ENCODE results near the gene WDR7.
A peak's percentile ranks its signal among the peaks of the same experiment; 100 is the strongest.

Gene WDR7

DNA sequence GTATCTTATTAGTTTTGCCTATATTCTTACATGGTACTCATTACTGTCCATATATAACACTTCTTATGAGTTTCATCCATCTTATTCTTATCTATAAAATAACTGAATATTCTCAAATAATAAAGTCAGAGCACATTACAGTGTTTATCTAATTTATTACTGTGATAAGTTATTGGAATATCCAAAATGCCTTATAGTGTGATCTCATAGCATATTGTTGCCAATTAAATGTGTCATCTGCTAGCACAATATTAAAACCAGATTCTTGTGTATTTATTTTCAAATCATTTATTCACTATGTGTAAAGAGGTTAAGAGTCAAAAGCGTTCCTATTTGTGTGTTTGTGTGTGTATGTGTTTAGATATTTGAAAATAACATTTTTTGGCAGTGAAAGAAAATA, 151.9 kb downstream of the WDR7 start:
- DNase-seq (ENCODE audit: low spot score) = no peak

GRCh38 chr18:56804395-56804794, 153.2 kb downstream of the WDR7 start:
- no peak for DNase-seq (ENCODE audit: low spot score)

GRCh38 chr18:56807901-56808300, 156.7 kb downstream of the WDR7 start:
- DNase-seq (ENCODE audit: low spot score) = no peak

DNA sequence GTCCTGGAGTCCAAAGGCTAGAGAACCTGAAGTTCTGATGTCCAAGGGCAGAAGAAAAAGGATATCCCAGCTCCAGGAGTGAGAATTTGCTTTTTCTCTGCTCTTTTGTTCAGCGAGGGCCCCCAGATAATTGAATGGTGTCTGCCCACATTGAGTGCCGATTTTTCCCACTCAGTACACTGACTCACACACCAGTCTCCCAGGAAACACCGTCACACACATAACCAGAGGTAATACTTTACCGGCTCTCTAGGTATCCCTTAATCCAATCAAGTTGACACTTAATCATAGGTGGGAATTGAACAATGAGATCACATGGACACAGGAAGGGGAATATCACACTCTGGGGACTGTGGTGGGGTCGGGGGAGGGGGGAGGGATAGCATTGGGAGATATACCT, 161.5 kb downstream of the WDR7 start:
- DNase-seq (ENCODE audit: low spot score) = no peak

- DNase-seq (ENCODE audit: low spot score) = no peak
These were observed 164.8 kb downstream of the WDR7 start for GRCh38 chr18:56815926-56816325.

- no peak for DNase-seq (ENCODE audit: low spot score)
These were observed 172.9 kb downstream of the WDR7 start for GRCh38 chr18:56823986-56824565.

GRCh38 chr18:56825321-56825720, 174.2 kb downstream of the WDR7 start:
- no peak for DNase-seq (ENCODE audit: low spot score)

GRCh38 chr18:56825878-56826277, 174.7 kb downstream of the WDR7 start:
- DNase-seq (ENCODE audit: low spot score) = no peak

DNA sequence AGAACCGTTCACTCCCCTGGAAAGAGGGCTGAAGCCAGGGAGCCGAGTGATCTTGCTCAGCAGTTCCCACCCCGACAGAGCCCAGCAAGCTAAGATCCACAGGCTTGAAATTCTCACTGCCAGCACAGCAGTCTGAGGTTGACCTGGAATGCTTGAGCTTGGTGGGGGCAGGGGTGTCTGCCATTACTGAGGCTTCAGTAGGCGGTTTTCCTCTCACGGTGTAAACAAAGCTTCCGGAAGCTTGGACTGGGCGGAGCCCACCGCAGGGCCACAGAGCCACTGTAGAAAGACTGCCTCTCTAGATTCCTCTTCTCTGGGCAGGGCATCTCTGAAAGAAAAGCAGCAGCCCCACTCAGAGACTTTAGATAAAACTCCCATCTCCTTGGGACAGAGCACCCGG, 180.8 kb downstream of the WDR7 start:
- DNase-seq (ENCODE audit: low spot score) = no peak

DNA sequence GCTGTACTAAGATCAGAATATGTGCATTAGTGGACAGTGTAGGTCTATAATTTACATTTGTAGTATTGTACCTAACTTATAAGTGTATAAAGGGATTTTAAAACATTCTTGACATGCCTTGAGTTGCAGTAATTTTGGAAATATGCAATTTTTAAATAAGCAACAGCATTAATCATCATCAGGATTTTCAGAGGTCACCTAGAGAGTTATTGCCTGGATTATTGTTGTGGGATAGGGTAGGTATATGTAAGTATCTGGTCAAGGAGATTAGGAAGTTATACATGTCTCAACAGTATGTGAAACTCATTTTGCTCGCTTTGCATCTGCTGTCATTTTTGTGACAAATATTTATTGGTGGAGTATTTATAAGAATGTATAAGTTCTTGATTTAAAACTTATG, 184.2 kb downstream of the WDR7 start:
- DNase-seq (ENCODE audit: low spot score) = no peak

GRCh38 chr18:56836173-56836572, 185.0 kb downstream of the WDR7 start:
- DNase-seq (ENCODE audit: low spot score) = no peak

- DNase-seq (ENCODE audit: low spot score) = no peak
These were observed 190.7 kb downstream of the WDR7 start for GRCh38 chr18:56841836-56842235.

- DNase-seq (ENCODE audit: low spot score) = no peak
These were observed 192.1 kb downstream of the WDR7 start for GRCh38 chr18:56843241-56843640.

- DNase-seq (ENCODE audit: low spot score) = no peak
These were observed 193.4 kb downstream of the WDR7 start for GRCh38 chr18:56844556-56844955.

GRCh38 chr18:56851774-56852173, 200.6 kb downstream of the WDR7 start:
- no peak for DNase-seq (ENCODE audit: low spot score)

DNA sequence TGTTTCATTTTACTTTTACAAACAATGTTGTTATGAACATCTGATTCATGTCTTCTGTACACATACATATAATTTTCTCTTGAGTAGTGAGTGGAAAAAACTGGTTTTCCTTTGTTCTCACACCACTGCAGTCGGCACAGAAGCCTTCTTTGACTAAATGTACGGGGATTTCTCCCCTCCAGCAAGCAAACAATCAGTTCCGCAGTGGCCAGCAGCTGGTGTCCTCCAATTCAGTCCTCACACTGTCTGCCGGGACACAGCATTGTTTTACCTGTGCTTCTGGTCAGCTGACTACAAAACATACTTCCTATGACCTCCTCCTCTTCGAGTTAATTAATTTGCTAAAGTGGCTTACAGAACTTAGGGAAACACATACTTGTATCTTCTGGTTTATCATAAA, 202.8 kb downstream of the WDR7 start:
- DNase-seq (ENCODE audit: low spot score) = no peak

DNA sequence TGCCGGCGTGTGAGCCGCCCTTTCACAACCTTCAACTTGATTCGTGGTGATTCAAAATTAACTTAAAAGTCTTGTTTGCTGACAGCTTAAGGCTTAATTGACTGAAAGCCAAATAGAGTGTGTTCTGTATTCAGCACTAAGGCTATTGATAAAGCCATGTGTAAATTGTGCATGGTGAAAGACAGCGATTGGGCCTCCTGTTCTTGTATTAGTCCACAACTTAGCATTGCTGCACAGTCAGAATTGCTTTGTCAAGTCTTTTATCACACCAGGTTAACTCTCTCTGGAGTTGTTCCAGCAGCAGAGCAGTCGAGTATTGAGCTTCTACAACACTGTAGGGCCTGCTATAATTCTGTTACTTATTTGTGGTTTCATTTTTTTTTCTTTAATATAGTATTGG, 210.1 kb downstream of the WDR7 start:
- no peak for DNase-seq (ENCODE audit: low spot score)

DNA sequence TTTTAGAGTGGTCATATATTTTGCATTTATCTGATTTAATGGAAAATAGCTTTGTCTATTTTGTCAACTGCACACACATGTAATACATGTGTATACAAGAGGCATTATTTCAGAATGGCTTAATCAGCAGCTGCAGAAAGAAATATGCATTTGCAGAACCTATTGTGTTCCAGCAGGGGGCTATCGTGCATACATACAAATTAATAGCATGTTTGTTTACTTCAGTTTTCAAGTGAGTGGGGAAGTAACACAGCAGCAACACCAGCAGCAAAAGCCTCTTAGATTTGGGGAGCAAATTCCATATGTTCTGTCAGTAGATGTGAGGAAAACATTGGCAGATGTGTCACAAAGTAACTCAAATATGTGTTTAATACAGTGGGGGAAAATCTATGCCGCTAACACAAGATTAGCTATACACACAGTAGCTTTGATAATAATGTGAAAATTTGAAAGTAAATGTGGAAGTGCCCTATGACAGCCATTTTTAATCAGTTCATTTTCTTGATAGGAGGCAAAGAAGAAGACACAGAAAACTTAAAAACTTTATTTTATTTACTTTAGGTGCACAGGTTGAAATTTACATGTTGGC, 218.1 kb downstream of the WDR7 start:
- DNase-seq (ENCODE audit: low spot score) = peak; percentile 82

DNA sequence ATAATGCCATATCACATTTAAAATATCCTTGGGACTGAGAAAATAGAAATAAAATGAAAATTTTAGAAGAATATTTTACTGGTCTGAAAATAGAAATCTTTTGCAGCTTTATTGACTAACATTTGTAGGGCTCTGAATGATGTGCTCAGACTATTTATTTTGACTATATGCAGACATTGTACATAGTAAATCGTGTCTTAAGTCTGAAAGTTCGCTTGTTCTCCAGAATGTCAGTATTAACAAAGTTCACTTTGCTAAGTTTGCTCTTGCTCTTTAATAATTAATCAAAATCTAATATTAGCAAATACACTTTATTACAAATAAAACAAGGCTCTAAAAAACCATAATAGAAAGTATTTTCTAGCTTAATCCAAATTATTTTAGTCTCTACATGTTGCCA, 219.8 kb downstream of the WDR7 start:
- no peak for DNase-seq (ENCODE audit: low spot score)

DNA sequence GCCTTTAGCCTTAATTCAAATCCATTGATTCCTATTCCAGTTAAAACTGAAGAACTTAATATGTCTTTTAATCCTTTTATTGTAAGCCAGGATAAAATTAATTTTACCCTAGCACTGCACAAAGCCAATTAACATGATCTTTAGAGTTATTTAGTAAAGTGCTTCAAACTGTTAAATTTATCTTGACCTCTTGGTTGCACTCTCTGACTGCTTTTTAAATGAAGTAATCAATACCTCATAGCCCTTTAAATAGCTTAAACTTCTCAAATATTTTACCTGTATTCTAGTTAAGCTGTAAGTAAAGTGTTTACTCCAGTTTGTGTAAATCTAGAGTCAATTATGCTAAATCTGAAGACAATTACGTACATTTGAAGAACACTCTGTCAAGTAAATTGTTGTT, 221.0 kb downstream of the WDR7 start:
- DNase-seq (ENCODE audit: low spot score) = no peak

DNA sequence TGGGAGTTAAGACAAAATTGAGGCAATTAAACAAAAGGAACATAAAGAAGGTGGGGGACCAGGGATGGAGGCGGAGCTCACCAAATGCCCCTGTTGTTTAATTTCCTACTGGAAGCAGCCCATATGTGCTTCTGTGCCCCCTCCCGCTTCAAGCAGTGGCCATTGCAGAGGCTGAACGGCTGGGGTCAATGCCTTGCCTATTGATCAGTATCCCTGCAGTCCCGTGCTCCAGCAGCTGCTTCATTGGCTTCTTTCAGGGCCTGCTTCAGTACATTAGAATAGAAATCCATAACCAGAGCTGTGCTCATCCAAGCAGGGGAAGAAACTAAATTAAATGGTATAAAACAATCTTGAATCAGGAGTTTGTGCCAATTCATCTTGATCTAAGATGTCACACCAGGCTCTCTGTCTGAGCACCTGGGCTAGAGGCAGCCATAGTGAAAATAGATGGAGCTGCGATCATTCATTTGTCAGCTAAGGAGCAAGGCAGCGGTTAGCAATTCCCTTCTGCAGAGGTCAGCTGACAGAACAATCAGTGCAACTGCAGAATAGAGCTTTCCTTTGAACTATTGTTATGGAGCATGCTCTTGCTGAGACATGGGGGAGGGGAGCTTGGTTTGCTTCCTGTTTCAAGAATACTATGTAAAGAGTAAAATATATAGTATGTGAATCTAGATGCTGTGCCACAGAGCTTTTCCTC, 222.4 kb downstream of the WDR7 start:
- no peak for DNase-seq (ENCODE audit: low spot score)

DNA sequence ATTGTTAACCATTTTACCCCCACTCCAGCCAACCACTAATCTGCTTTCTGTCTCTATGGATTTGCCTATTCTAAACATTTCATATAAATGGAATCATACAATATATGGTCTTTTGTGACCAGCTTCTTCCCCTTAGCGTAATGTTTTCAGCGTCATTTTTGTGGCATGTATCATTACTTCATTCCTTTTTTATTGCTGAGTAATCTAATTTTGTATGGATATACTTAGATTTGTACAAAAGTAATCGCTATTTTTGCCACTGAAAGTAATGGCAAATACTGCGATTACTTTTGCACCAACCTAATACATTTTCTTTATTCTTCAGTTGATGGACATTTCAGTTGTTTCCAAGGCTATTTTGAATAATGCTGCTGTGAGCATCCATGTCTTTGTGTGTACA, 227.6 kb downstream of the WDR7 start:
- no peak for DNase-seq (ENCODE audit: low spot score)

- no peak for DNase-seq (ENCODE audit: low spot score)
These were observed 233.4 kb downstream of the WDR7 start for GRCh38 chr18:56884511-56884910.

GRCh38 chr18:56888978-56889377, 237.8 kb downstream of the WDR7 start:
- DNase-seq (ENCODE audit: low spot score) = no peak

Data from RKO (cell line).